GM18858 (cell line): Measurements from ENCODE around the gene DGKB.
"Not testable (repeated sequence)": the region's sequence is repeated elsewhere in the genome, so short reads cannot be mapped to it uniquely, and the experiment has no call there.

Experiments
- ATAC-seq: cut with Tn5 transposase; IDR thresholded peaks from one replicate; pipeline ENCODE4 v1.9.1; 2021; ENCODE audit not compliant: unreplicated experiment

DGKB gene

DNA sequence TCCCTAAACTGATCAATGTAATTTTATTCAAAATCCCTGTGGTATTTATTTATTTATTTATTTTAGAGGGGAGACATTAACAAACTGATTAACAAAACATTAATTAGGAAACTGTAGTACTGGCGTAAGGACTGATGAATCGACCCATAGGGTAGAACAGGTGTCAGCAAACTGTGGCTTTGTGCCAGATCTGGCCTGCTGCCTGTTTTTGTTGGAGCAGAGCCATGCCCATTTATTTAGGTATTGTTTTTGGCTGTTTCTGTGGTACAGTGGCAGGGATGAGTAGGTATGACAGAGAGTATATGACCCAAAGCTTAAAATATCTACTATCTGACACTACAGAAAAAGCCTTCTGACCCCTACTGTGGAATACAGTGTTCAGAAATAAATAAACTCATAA is 580.6 kb downstream of the DGKB start:
- no peak for ATAC-seq

DNA sequence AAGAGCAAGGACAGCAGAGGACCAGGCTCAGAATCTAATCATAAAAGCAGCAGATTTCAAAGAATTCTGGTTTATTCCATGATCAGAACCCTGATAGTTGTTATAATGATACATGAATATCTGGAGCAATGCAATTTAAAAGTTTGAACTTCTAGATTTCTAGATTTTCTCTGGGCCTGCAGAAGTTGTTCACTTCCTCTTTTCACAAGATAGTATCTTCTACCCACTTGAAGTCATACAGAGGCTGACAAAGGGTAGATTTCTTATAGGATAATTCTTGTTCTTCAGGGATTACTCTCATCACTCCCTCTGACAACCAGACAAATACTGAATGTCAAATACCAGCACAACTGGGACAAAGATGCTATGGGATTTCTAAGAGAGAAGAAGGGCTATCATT is 593.1 kb downstream of the DGKB start:
- ATAC-seq = no peak

DNA sequence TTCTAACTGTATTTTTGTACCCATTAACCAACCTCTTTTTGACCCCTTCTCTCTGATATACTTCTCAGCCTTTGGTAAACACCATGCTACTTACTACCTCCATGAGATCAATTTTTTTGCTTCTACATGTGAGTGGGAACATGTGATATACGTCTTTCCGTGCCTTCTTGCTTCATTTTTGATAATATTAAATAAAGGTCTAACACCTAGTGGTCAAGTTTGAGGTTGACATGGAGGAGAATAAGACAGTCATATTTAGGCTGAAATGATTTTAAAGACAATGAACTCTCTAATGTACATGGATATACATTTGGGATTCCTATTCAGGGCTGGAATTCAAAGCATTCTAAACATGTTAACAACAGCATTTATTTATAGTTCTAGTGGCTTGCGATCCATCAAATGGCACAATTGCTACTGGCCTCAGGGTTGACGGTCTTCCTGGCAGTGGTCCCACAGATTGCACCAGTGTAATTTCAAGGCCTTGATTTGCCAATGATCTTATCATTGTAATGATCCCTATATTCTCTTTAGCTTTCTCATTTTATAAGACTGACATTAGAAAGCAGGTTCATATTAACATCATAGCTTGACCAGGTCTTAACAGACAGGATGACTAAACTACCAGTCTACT is 597.2 kb downstream of the DGKB start:
- no peak for ATAC-seq

DNA sequence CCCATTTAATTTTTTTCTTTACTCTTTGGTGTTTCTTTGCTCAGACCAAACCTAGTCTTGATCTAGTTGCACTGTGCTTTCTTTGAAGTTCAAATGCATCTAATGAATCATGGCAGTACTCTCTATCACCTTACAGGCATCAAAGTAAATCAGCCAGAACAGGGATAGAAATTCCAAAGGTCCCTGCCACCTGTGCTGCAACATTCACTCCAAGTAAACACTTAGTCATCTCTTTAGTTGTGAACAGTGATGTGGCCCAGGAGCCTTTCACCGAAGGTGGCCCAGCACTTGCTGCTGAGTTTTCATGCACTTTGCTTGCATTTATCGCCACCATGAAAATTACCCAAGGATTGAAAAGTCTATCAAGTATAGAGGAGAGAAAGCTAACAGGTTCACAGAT is 599.0 kb downstream of the DGKB start:
- ATAC-seq = no peak

DNA sequence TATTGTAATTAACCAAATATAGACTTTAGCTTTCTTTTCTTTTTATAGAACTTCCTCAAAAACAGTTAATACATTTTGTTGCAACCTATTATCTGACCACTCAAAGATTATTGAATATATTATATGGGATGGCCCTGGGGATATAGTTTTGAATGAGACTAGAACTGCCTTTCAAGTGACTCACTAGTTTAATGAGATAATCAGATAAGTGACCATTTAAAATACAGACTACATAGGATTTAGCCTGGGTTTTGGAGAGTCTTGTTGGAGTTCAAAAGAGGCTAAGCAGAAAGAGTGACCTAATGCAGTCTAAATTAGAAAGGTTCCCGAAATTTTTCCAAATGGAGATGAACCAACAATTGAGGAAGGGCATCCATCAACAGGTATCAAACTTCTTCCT is 607.9 kb downstream of the DGKB start:
- ATAC-seq = no peak

DNA sequence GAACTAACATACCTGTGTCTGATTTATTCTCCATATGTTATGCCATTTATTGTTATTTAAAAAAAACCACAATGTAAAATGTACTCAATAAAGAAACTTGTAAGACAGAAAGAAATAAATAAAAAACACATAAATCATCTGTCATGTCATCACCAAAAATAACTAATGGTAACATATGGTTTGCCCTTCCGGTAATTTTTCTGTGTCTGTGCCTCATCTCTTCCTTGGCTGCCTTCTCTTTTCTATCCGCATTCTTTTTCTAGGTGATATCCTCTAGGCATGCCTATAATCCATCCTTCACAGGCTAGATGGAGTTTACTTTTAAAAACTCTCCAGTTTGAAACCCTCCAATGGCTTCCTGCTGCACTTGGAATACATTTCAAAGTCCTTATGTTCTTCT is 609.1 kb downstream of the DGKB start:
- ATAC-seq = no peak

DNA sequence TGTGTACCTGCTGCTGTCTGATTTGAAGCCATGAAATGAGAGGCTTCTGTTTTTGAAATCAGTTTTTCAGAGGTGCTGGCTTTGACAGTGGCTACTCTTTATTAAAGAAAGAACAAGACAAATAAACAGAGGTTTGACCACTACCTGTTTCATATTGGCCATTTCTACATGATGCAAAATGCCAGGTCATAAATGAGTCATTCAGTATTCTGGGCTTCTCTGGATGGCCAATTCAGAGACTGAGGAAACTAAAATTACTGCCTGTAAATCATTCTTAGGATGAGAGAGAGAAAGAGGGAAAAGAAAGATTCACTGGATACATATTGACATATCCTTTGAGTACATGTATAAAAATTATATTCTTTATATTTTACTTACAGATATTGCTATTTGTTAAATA is 609.8 kb downstream of the DGKB start:
- no peak for ATAC-seq

DNA sequence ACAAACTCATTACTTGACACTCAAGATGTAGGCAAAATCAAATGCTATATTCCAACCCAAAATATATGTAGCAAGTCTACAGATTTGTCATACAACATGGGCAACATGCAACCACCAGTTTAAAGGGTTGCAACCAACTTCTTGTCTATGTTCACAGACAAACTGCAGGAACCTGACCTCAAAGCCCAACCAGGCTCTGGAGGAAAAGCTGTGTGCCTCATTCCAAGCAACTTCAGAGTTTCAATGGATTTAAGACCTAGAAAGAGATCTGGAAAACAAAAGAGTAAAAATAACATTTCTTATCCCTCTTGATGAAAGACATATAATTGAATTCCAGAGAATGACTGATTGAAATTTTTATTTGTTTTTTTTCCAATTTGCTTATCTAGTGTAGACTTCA is 612.6 kb downstream of the DGKB start:
- no peak for ATAC-seq

DNA sequence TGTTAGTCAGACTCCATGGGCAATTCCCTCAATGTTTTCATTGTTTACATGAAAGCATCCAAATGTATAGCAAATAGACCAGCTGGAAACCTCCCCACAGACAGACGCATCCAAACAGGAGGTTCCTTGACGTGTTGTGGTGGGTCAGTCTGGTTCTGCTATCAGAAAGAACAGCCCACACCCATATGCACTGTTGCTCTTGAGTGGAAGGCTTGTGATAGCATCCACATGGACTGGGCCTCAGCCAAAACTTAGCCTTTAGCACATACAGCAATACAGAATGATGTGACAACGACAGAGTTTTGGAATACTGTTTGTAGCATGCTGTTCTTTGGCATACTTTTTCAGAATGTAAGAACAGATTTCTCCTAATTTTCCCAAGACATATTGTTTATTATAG is 613.9 kb downstream of the DGKB start:
- ATAC-seq = no peak

DNA sequence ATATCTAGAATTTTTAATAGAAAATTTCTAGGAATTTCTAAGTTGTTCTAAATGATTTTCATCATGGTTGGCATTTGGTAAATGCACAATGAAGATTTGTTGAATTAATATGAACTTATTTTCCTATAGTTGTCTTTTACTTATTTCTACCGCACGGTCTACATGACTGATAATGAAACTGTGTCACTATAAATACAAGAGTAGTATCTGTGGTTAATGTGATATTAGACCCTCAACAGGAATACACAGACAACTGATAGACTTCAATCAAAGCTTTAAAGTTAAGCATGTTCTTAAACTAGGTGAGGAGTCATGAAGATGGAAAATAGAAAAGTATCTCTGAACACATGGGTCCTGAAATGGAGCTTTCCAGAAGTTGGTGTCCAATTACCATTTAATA is 615.2 kb downstream of the DGKB start:
- no peak for ATAC-seq

DNA sequence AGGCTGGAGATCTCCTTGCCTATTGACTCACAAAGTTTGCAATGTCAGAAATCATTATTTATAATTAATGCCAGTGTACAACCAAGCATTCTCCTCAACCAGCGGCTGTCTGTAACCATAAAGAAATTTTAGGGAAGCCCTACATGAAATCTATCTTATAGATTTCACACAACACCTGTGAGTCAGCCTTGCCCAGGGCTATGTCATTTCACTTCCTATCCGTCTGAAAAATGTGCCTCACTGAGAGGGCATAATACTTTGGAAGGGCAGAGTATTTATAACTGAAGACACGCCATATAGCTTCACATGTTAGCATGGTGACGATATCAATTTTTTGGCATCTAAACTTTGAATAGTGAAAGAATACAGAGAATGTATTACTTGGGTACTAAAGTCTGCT is 616.5 kb downstream of the DGKB start:
- ATAC-seq = no peak

DNA sequence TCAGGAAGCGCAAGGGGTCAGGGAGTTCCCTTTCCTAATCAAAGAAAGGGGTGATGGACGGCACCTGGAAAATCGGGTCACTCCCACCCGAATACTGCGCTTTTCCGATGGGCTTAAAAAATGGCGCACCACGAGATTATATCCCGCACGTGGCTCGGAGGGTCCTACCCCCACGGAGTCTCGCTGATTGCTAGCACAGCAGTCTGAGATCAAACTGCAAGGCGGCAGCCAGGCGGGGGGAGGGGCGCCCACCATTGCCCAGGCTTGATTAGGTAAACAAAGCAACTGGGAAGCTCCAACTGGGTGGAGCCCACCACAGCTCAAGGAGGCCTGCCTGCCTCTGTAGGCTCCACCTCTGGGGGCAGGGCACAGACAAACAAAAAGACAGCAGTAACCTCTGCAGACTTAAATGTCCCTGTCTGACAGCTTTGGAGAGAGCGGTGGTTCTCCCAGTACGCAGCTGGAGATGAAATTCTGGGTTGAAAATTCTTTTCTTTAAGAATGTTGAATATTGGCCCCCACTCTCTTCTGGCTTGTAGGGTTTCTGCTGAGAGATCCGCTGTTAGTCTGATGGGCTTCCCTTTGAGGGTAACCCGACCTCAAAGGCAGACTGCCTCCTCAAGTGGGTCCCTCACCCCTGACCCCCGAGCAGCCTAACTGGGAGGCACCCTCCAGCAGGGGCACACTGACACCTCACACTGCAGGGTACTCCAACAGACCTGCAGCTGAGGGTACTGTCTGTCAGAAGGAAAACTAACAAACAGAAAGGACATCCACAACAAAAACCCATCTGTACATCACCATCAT is 623.3 kb downstream of the DGKB start:
- ATAC-seq = not testable (repeated sequence)

DNA sequence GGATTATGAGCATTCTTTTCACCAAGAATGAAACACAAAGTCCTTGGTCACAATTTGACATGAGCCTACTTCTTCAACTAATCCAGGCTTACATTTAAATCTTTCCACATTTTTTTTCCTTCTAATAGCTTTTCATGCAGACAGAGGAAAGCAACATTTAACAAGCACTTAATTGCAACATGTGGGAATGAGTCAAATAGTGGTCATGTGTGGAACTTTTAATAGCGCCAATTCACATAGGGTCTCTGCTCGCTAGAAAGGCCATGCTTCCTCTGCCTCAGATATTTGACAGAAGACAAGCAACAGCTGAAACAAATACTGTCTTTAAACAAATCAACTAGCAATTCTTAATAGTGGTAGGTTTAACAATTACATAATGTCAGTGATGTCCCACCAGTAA is 627.2 kb downstream of the DGKB start:
- no peak for ATAC-seq

DNA sequence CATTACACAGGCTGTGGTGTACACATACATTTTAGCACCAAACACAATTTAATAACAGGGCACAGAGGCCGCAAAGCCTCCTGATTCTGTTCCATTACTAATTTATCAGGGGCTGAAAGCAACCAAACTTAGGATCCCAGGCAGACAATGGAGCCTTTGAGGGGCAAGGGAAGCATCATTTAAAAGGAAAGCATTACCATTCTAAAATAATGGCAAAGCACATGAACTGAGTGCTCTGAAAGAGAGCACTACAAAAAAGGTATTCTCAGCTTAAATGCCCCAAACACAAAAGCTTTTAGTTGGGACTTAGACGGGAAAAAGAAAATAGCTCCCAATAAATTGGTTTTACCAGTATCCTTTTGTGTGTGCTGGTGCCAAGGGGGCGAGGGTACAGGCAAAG is 631.1 kb downstream of the DGKB start:
- no peak for ATAC-seq

DNA sequence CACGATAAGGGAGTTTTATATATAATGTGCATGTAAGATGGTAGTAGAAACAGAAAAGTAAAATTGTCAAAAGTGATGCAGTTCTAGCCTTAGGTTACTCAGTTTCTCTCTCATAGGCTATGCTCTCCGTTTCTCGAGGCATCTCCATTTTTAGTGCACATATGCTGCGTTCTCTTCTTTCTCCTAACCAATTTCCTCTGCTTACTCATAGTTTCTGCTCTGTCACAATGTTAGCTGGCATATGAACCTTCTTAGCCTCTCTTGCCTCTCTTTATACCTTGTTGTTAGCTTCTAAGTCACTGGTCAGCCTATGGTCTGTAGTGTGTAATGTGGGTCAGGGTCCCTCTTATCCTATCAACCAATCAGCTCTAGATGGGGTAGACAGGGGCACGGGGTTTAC is 632.5 kb downstream of the DGKB start:
- no peak for ATAC-seq

DNA sequence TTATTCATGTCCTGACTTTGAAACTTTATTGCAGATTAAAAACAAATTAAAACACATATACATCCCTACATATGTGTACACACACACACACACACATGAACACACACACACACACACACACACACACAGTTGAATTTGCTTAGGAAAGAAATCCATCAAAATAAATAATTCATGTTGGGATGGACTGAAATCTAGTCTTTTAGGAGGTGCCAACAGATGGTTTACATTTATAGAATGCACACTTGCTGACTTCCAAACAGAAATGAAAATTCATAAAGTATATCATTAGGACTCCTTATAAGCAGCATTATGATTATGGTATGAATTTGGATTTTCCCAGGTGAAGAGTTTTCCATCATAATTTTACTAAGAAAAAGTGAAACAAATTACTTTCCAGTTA is 642.5 kb downstream of the DGKB start:
- ATAC-seq = no peak

DNA sequence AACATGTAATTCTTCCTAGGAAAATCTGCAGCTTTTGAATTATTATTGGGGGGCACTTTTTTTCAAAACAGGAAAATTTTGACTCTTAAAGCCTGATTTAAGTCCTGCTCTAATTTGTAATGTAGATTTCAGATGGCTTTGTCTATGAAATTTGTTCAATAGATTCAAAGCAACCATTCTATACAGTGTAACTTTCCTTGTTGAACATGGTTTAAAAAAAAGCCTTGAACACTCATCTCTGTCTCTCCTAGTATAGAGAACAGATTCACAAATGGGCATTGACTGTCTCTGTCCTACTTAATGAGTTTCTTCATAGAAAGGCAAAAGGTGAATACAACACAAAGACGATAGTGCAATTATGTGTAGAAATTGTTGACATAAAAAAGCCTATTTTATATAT is 643.7 kb downstream of the DGKB start:
- ATAC-seq = no peak

DNA sequence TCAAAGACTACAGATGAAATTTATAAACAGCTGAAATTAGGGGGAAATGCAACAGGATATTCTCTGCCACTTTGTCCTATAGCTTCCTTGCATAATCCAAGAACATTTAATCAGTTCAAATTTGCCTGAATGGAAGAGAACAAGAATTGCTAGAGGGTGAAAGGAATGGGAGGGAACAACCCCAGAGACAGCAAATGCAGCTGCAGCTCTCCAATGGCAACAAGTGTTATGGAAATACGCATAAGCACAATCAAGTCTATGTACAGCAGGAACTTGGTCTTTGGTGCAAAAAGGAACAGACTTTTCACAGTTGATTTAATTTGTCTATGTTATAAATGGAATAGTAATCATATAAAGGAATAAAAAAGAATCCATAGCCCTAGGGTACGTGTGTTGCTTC is 644.1 kb downstream of the DGKB start:
- ATAC-seq = no peak

DNA sequence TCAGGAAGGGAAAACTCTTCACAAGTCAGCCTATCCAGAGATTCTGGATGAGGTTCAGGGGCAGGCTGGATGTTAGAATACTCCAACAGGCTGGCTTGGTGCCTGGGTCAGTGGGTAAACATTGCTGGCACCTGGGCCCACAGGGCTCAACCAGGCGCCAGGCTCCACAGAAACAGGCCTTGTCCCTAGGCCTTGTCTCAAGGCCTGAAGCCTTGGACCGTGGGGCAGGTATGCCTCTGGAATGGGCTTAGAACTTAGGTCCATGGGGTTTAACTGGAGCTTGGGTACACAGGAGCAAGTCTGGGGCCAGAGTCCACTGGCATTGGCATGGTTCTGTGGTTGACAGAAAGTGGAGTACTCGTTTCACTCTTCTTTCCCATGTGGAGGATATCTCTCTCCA is 650.1 kb downstream of the DGKB start:
- ATAC-seq = no peak

DNA sequence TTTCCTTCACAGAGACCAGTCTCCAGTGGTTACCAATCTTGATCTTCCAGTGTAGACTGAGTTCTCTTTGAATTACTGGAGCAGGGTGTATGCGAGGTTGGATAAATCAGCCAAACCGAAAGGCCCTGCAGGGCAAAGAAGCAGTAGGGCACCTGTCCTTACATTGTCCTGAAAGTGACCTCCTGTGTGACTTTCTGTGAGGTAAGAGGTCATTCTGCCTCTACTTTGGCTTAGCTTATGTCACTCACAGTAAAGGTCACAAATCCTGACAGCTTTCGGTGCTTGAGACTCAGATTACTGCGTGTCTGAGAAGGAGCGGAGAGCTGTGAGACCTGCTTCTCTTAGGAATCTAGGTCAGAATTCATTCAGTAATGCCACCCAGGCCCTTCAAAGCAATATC is 660.4 kb downstream of the DGKB start:
- no peak for ATAC-seq

DNA sequence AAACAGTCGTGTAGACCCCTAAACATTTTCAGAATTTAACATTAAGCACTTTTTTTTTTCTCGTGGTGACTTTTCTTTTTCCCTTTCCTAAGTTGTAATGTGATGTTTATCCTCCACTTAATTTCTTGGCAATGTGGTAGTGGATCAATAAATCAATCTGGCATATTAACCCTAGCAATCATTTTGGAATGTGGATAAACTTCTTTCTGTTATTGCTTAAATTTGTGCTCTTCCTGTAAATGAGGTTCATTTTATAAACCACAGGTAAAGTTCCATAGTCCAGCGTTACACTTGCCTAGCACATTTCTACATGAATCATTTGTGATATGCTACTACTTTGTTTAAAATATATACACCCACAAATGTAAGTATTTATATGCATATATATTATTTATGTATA is 665.7 kb downstream of the DGKB start:
- ATAC-seq = no peak

DNA sequence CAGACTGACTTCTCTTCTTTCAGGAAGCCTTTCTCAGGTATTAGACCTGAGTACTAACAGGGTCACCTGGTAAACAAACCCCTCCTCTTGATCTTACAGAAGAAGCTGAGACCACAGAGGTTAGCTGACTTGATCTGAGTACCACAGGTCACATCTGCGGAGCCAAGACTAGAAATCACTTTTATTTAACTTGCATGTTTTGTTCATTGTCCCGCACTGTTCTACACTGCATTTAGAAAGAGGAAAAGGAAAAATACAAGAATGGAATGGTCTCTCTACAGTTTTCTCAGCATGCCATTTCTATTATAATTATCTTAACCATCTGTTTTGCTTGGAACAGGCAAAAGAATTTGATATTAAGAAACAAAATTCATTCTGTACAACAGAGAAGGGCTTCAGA is 667.5 kb downstream of the DGKB start:
- ATAC-seq = no peak

DNA sequence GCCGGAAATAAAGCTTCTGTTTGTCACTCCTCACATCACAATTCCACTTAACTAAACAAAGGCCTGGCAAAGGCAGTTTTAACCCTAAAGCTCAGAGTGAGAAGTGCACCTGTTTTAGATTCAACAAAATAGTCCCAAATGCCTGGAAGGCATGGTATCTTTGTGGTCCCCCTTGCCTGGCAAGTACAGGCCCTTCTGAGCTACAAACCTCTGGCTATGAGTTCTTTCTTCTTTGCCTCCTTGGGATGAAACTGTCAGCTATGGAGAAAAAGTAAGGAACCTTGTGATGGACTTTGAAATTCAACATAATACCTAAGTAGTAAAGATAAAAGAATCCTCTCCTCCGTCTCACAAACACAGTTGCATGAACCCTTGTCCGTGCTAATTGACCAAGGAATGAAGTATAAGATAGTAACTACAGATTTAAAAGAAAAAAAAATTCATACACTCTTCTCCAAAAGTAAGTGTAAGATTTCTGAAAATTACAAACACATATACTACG is 668.6 kb downstream of the DGKB start:
- ATAC-seq = no peak
